Esophagus muscularis mucosa (tissue), 4 donors: ENCODE measurements around the gene ATCAY. TPM values are rescaled to one million over a fixed set of nuclear protein-coding genes. Genes with fewer than 3 reads are reported as not detected.

Experiments
- DNase-seq: peaks from one replicate; pipeline ENCODE4 v3.0.0-alpha.2; 2017; ENCODE audit errors: extremely low spot score
- H3K27ac ChIP-seq, 4 donors: fragments of 200-600 bp; sonication (generic); replicated peaks in 1 of 4; 1 replicate in 3 of 4; 2 replicates in 1 of 4; pipeline ENCODE4 v1.5.1; 2016 to 2019; ENCODE audit warnings: mild to moderate bottlenecking in 1 of 4
- H3K27me3 ChIP-seq, 4 donors: fragments of 200-600 bp; sonication (generic); one replicate each; pipeline versions ENCODE4 v1.5.1 to v1.6.0; 2016 to 2019
- H3K36me3 ChIP-seq, 4 donors: fragments of 200-600 bp; sonication (generic); one replicate each; pipeline ENCODE4 v1.5.1; 2016 to 2019
- H3K4me1 ChIP-seq, 4 donors: fragments of 200-600 bp; sonication (generic); one replicate each; pipeline ENCODE4 v1.5.1; 2016 to 2019
- H3K4me3 ChIP-seq, 4 donors: fragments of 200-600 bp; sonication (generic); 1 replicate in 2 of 4; 2 replicates in 2 of 4; pipeline ENCODE4 v1.5.1; 2016 to 2019; ENCODE audit warnings: mild to moderate bottlenecking in 4 of 4, moderate library complexity in 1 of 4
- H3K9me3 ChIP-seq, 4 donors: fragments of 200-600 bp; sonication (generic); 1 replicate in 3 of 4; 2 replicates in 1 of 4; pipeline ENCODE4 v1.5.1; 2016 to 2019
- EP300 ChIP-seq: sonication (generic); formaldehyde crosslinking; IDR thresholded peaks from one replicate; pipeline ENCODE4 v1.6.1; 2017; ENCODE audit warnings: antibody characterized with exemption
- POLR2A ChIP-seq: fragments of 450-650 bp; IDR thresholded peaks from one replicate; pipeline ENCODE4 v1.6.1; 2017; ENCODE audit warnings: antibody characterized with exemption, moderate library complexity, mild to moderate bottlenecking, low read depth
- POLR2AphosphoS5 ChIP-seq, 2 donors: sonication (generic); formaldehyde crosslinking; IDR thresholded peaks; one replicate each; pipeline ENCODE4 v1.6.1; 2017; ENCODE audit warnings: antibody characterized with exemption in 2 of 2
- WGBS: methylation state at CpG from one replicate; pipeline ENCODE4 v1.1.5; 2018; 5-methylcytosine and 5-hydroxymethylcytosine counted together
- intact Hi-C: fragments of 100-400 bp; cut with DNase I; formaldehyde crosslinking; loops from one replicate; pipeline ENCODE4 v1.15.1; 2023
- total RNA-seq, 4 donors: library from RNA; depleted of rRNA; stranded (reverse); fragments of >200 nt; gene quantifications; one replicate each; pipeline versions ENCODE4 v1.1.0 to v1.2.1, GENCODE V29; 2016
- TF ChIP-seq, protein P1 (sequence below), 3 experiments: fragments of 200-600 bp in 2 of 3; fragments of 450-650 bp in 1 of 3; sonication (generic) in 2 of 3; IDR thresholded peaks; one replicate each; pipeline ENCODE4 v1.5.1; 2017 to 2019; ENCODE audit warnings: antibody characterized with exemption in 3 of 3, mild to moderate bottlenecking in 2 of 3, moderate library complexity in 1 of 3

Gene ATCAY
- total RNA-seq, 4 donors from 2014 or later = 0.42 to 1.3 (median 0.82) TPM

DNA sequence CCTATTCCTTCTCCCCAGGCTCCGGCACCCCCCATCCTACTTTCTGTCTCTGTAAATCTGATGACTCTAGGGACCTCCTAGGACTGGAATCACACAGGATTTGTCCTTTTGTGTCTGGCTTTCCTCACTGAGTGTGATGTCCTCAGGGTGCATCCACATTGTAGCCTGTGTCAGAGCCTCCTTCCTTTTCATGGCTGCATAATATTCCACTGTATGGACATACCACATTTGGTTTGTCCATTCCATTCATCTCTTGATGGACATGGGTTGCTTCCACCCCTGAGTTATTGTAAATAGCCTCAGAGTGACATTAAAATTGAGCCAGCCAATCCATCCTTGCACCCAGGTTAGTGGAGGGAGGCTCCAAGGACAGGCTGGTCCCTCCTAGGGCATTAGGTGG is 29.6 kb downstream of the ATCAY start:
- no peak overlapping the region for H3K4me3 ChIP-seq
- TF ChIP-seq EP300 (no peak), POLR2A (no peak), POLR2AphosphoS5 (IDR thresholded peaks at IDR 0.05) (no peak)
- TF ChIP-seq, protein P1, sequence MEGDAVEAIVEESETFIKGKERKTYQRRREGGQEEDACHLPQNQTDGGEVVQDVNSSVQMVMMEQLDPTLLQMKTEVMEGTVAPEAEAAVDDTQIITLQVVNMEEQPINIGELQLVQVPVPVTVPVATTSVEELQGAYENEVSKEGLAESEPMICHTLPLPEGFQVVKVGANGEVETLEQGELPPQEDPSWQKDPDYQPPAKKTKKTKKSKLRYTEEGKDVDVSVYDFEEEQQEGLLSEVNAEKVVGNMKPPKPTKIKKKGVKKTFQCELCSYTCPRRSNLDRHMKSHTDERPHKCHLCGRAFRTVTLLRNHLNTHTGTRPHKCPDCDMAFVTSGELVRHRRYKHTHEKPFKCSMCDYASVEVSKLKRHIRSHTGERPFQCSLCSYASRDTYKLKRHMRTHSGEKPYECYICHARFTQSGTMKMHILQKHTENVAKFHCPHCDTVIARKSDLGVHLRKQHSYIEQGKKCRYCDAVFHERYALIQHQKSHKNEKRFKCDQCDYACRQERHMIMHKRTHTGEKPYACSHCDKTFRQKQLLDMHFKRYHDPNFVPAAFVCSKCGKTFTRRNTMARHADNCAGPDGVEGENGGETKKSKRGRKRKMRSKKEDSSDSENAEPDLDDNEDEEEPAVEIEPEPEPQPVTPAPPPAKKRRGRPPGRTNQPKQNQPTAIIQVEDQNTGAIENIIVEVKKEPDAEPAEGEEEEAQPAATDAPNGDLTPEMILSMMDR (IDR thresholded peaks at IDR 0.05) = no peak
- no peaks in the 10 kb centered on the region for H3K36me3 ChIP-seq
- H3K27me3 ChIP-seq = peaks cover 0 to 20% (median 0%) of the 10 kb centered on the region in 4 donors
- WGBS = 89% methylated on average over 1 of the region's 1 CpG
- intact Hi-C loops = no loop called here
- no peak overlapping the region for H3K27ac ChIP-seq
- peaks cover 0 to 12% (median 11%) of the 10 kb centered on the region in 4 donors for H3K9me3 ChIP-seq
- no peaks in the 10 kb centered on the region for H3K4me1 ChIP-seq
- no peak for DNase-seq

DNA sequence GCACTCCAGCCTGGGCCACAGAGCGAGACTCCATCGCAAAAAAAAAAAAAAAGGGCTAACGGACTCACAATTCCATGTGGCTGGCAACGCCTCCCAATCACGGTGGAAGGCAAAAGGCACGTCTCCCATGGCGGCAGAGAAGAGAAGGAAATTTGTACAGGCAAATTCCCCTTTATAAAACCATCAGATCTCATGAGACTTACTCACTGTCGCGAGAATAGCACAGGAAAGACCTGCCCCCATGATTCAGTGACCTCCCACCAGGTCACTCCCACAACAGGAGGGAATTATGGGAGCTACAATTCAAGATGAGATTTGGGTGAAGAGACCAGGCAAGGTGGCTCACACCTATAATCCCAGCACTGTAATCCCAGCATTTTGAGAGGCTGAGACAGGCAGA is 33.7 kb downstream of the ATCAY start:
- H3K9me3 ChIP-seq = peaks cover 0 to 12% (median 11%) of the 10 kb centered on the region in 4 donors
- H3K27ac ChIP-seq = no peak overlapping the region
- H3K4me1 ChIP-seq = no peaks in the 10 kb centered on the region
- intact Hi-C loops = no loop called here
- no peak for TF ChIP-seq POLR2A
- TF ChIP-seq, protein P1 (IDR thresholded peaks at IDR 0.05) = no peak
- TF ChIP-seq POLR2AphosphoS5 (IDR thresholded peaks at IDR 0.05) = no peak
- no peak for TF ChIP-seq EP300
- no peaks in the 10 kb centered on the region for H3K36me3 ChIP-seq
- H3K4me3 ChIP-seq = no peak overlapping the region
- no peak for DNase-seq
- H3K27me3 ChIP-seq = no peaks in the 10 kb centered on the region
- 82% methylated on average over 9 of the region's 9 CpGs for WGBS

DNA sequence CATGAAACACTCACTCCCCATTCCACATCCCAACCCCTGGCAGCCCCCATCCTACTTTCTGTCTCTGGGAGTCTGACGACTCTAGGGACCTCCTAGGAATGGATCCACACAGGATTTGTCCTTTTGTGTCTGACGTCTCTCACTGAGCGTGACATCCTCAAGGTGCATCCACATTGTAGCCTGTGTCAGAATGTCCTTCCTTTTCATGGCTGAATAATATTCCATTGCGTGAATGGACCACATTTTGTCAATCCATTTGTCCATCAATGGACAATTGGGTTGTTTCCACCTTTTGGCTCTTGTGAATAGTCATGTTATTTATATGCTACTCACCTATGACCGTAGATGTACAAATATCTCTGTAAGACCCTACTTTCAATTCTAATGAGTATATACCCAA is 35.5 kb downstream of the ATCAY start:
- intact Hi-C loops = no loop called here
- no peak for TF ChIP-seq POLR2AphosphoS5 (IDR thresholded peaks at IDR 0.05)
- no peak for TF ChIP-seq POLR2A
- TF ChIP-seq, protein P1 (IDR thresholded peaks at IDR 0.05) = no peak
- TF ChIP-seq EP300 = no peak
- WGBS = 91% methylated on average over 5 of the region's 5 CpGs
- Histone ChIP-seq H3K9me3 (peaks cover 0 to 8% (median 0%) of the 10 kb centered on the region in 4 donors), H3K27me3 (no peaks in the 10 kb centered on the region), H3K4me3 (no peak overlapping the region), H3K36me3 (no peaks in the 10 kb centered on the region), H3K4me1 (no peaks in the 10 kb centered on the region), H3K27ac (no peak overlapping the region)
- no peak for DNase-seq

DNA sequence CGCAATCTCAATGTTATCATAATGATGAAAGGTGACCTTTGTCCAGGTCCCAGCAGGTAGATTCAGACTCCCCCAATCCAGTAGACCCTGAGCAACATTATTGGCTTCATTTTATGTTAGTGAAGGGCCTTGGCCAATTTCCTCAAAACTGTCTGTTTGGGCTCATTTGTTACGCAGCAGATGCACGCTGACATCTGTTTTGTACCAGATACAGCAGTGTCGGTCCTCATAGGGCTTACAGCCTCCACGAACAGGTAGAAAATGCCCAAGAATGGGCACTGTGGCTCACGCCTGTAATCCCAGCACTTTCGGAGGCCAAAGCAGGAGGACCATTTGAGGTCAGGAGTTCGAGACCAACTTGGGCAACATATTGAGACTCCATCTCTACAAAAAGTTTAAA is 39.3 kb downstream of the ATCAY start:
- H3K36me3 ChIP-seq = no peaks in the 10 kb centered on the region
- H3K27me3 ChIP-seq = no peaks in the 10 kb centered on the region
- H3K9me3 ChIP-seq = peaks cover 0 to 14% (median 4%) of the 10 kb centered on the region in 4 donors
- H3K4me1 ChIP-seq = no peaks in the 10 kb centered on the region
- TF ChIP-seq EP300 (no peak), POLR2A (no peak), POLR2AphosphoS5 (IDR thresholded peaks at IDR 0.05) (no peak)
- TF ChIP-seq, protein P1 (IDR thresholded peaks at IDR 0.05) = no peak
- no peak overlapping the region for H3K27ac ChIP-seq
- no peak overlapping the region for H3K4me3 ChIP-seq
- WGBS = 97% methylated on average over 8 of the region's 8 CpGs
- intact Hi-C loops = no loop called here
- DNase-seq = no peak

DNA sequence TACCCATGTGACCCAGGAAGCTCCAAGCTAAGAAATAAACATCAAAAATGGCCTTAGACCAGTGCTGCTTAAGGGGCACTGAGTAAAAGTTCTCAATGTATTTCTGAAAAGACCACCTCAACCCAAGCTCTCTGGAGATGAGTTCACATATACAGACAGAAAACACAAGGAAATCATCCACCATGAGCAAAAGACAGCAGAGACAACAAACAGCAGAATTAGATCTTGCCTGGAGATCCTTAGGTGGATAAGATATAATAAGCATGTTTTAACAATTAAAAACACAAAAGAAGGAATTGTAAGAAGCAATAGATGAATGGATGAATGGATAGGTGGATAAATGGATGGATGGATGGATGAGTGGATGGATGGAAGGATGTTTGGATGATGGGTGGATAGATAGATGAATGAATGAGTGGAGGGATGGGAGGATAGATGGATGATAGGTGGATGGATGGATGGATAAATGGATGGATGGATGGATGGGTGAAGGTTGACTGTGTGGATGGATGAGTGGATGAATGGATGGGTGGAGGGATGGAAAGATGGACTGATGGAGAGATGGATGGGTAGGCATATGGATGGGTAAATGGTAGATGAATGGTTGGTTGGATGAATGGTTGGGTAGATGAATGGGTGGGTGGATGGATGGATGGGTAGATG is 42.7 kb downstream of the ATCAY start:
- no peaks in the 10 kb centered on the region for H3K4me1 ChIP-seq
- no peaks in the 10 kb centered on the region for H3K36me3 ChIP-seq
- intact Hi-C loops = no loop called here
- H3K27me3 ChIP-seq = no peaks in the 10 kb centered on the region
- H3K4me3 ChIP-seq = no peak overlapping the region
- no peak overlapping the region for H3K27ac ChIP-seq
- TF ChIP-seq POLR2A = no peak
- TF ChIP-seq, protein P1 (IDR thresholded peaks at IDR 0.05) = no peak
- TF ChIP-seq POLR2AphosphoS5 (IDR thresholded peaks at IDR 0.05) = no peak
- TF ChIP-seq EP300 = no peak
- DNase-seq = no peak
- H3K9me3 ChIP-seq = peaks cover 0 to 14% (median 4%) of the 10 kb centered on the region in 4 donors
